ENCODE measurements around the gene TEKT4.
"Not testable (repeated sequence)": the region's sequence is repeated elsewhere in the genome, so short reads cannot be mapped to it uniquely, and the experiment has no call there.

TEKT4 gene

GRCh38 chr2:94871226-94872087 is at the start of gene TEKT4:
TEKT4 (plus strand) TSS chr2:94871430; CDS start chr2:94871580, 150 bp downstream.
- DNase-seq: no peak

- not testable (repeated sequence) for DNase-seq
These were observed 32.0 kb upstream of the TEKT4 start for GRCh38 chr2:94839224-94839623.

- not testable (repeated sequence) for DNase-seq
These were observed 14.4 kb upstream of the TEKT4 start for GRCh38 chr2:94856856-94857255.

GRCh38 chr2:94857367-94858162 is 13.7 kb upstream of the TEKT4 start:
- not testable (repeated sequence) for DNase-seq

GRCh38 chr2:94858163-94858888 is 12.9 kb upstream of the TEKT4 start:
- DNase-seq: not testable (repeated sequence)

- DNase-seq: no peak
These were observed 9.7 kb upstream of the TEKT4 start for GRCh38 chr2:94861308-94862152.

- DNase-seq: not testable (repeated sequence)
These were observed 8.3 kb upstream of the TEKT4 start for GRCh38 chr2:94862903-94863302.

GRCh38 chr2:94869131-94869530 is 2.1 kb upstream of the TEKT4 start:
- no peak for DNase-seq

GRCh38 chr2:94869552-94870439 is 1.4 kb upstream of the TEKT4 start:
- DNase-seq: no peak

- DNase-seq: no peak
These were observed 597 bp upstream of the TEKT4 start for GRCh38 chr2:94870440-94871225.

GRCh38 chr2:94872088-94872618 is 923 bp downstream of the TEKT4 start:
- DNase-seq: no peak

- no peak for DNase-seq
These were observed 1.6 kb downstream of the TEKT4 start for GRCh38 chr2:94872676-94873361.

- DNase-seq: no peak
These were observed 2.4 kb downstream of the TEKT4 start for GRCh38 chr2:94873362-94874276.

- peak; percentile 62 for DNase-seq
These were observed 3.2 kb downstream of the TEKT4 start for GRCh38 chr2:94874277-94874997.

- DNase-seq: no peak
These were observed 4.0 kb downstream of the TEKT4 start for GRCh38 chr2:94875064-94875819.

- no peak for DNase-seq
These were observed 4.7 kb downstream of the TEKT4 start for GRCh38 chr2:94875820-94876522.

Measured in activated naive CD4-positive, alpha-beta T cell treated with anti-CD3 and anti-CD28 coated beads, Interleukin-2, amount 50 U/mL, for 16 hours (primary cell).